OCI-LY1 (cell line): ENCODE data around the gene SUPT3H.

Source experiments
- H2AFZ ChIP-seq: fragments of 200-600 bp; sonication (generic), shearing (Covaris generic); 2 replicates; pipeline ENCODE4 v1.6.0; 2014; ENCODE audit warnings: antibody characterized with exemption, mild to moderate bottlenecking, low read length
- H3F3A ChIP-seq: fragments of 200-600 bp; sonication (generic), shearing (Covaris generic); 2 replicates; pipeline ENCODE4 v1.6.0; 2014; ENCODE audit warnings: mild to moderate bottlenecking, antibody characterized with exemption, low read length, moderate library complexity; ENCODE audit not compliant: insufficient read depth
- H3K27ac ChIP-seq: fragments of 200-600 bp; sonication (generic); 2 replicates; pipeline ENCODE4 v1.5.1; 2014; ENCODE audit warnings: low read length, mixed run types, mild to moderate bottlenecking, low read depth; ENCODE audit not compliant: poor library complexity, severe bottlenecking
- H3K27me3 ChIP-seq: fragments of 200-600 bp; sonication (generic); 2 replicates; pipeline ENCODE4 v1.6.0; 2014; ENCODE audit warnings: antibody characterized with exemption, mild to moderate bottlenecking, low read length, moderate library complexity; ENCODE audit not compliant: insufficient read depth
- H3K36me3 ChIP-seq: fragments of 200-600 bp; sonication (generic); 2 replicates; pipeline ENCODE4 v1.6.1; 2014; ENCODE audit warnings: mild to moderate bottlenecking, antibody characterized with exemption, low read length, moderate library complexity, mixed read lengths; ENCODE audit not compliant: insufficient read depth
- H3K4me1 ChIP-seq: fragments of 200-600 bp; sonication (generic); 2 replicates; pipeline ENCODE4 v1.5.1; 2014; ENCODE audit warnings: mild to moderate bottlenecking, low read length, moderate library complexity; ENCODE audit not compliant: insufficient read depth, severe bottlenecking
- H3K4me2 ChIP-seq: fragments of 200-600 bp; sonication (generic), shearing (Covaris generic); 2 replicates; pipeline ENCODE4 v1.6.1; 2014; ENCODE audit warnings: low read length
- H3K4me3 ChIP-seq: fragments of 200-600 bp; sonication (generic); 2 replicates; pipeline ENCODE4 v1.5.1; 2014; ENCODE audit warnings: low read length, low read depth, mild to moderate bottlenecking, mixed read lengths; ENCODE audit not compliant: poor library complexity, severe bottlenecking
- H3K79me2 ChIP-seq: fragments of 200-600 bp; shearing (Covaris generic); 2 replicates; pipeline ENCODE4 v1.6.1; 2016; ENCODE audit warnings: mixed run types, low read length, mixed read lengths; ENCODE audit not compliant: insufficient read depth
- H3K9ac ChIP-seq: fragments of 200-600 bp; sonication (generic), shearing (Covaris generic); 2 replicates; pipeline ENCODE4 v1.6.1; 2014; ENCODE audit warnings: mild to moderate bottlenecking, low read length, mixed read lengths
- H3K9me2 ChIP-seq: fragments of 200-600 bp; sonication (generic), shearing (Covaris generic); 2 replicates; pipeline ENCODE4 v1.6.1; 2014; ENCODE audit warnings: low read depth, mild to moderate bottlenecking, low read length, mixed read lengths
- H3K9me3 ChIP-seq: fragments of 200-600 bp; shearing (Covaris generic); 2 replicates; pipeline ENCODE4 v1.6.1; 2014; ENCODE audit warnings: low read length, mixed read lengths
- H4K20me1 ChIP-seq: fragments of 200-600 bp; sonication (generic), shearing (Covaris generic); 2 replicates; pipeline ENCODE4 v1.6.0; 2016; ENCODE audit warnings: mild to moderate bottlenecking, low read length; ENCODE audit not compliant: insufficient read depth
- CTCF ChIP-seq: fragments of 200-600 bp; sonication (generic), shearing (Covaris generic); IDR thresholded peaks from 2 replicates; pipeline ENCODE4 v1.5.1; 2017; ENCODE audit warnings: mild to moderate bottlenecking, antibody characterized with exemption, low read length, moderate library complexity, mixed read lengths
- EZH2 ChIP-seq: fragments of 200-600 bp; sonication (generic), shearing (Covaris generic); IDR thresholded peaks from 2 replicates; pipeline ENCODE4 v1.8.0; 2017; ENCODE audit warnings: borderline replicate concordance, mixed run types, mild to moderate bottlenecking, antibody characterized with exemption, low read length, moderate library complexity, mixed read lengths

The SUPT3H gene

GRCh38 chr6:45365036-45365435 lies 12.7 kb downstream of the SUPT3H start:
- H3K9ac ChIP-seq = no peak overlapping the region
- no peaks in the 10 kb centered on the region for H3F3A ChIP-seq
- H3K9me2 ChIP-seq = no peaks in the 10 kb centered on the region
- H3K4me1 ChIP-seq = no peaks in the 10 kb centered on the region
- H3K36me3 ChIP-seq = no peaks in the 10 kb centered on the region
- no peaks in the 10 kb centered on the region for H4K20me1 ChIP-seq
- no peak overlapping the region for H3K27ac ChIP-seq
- H3K9me3 ChIP-seq = no peaks in the 10 kb centered on the region
- no peak for TF ChIP-seq EZH2
- TF ChIP-seq CTCF = no peak
- no peak overlapping the region for H2AFZ ChIP-seq
- no peak overlapping the region for H3K4me2 ChIP-seq
- no peaks in the 10 kb centered on the region for H3K79me2 ChIP-seq
- no peaks in the 10 kb centered on the region for H3K27me3 ChIP-seq
- H3K4me3 ChIP-seq = no peak overlapping the region

GRCh38 chr6:45364466-45364865 lies 13.3 kb downstream of the SUPT3H start:
- Histone ChIP-seq H2AFZ (no peak overlapping the region), H3F3A (no peaks in the 10 kb centered on the region), H3K9ac (no peak overlapping the region), H3K4me3 (no peak overlapping the region), H3K9me2 (no peaks in the 10 kb centered on the region), H3K9me3 (no peaks in the 10 kb centered on the region), H3K4me2 (no peak overlapping the region), H4K20me1 (no peaks in the 10 kb centered on the region), H3K79me2 (no peaks in the 10 kb centered on the region), H3K27ac (no peak overlapping the region), H3K4me1 (no peaks in the 10 kb centered on the region), H3K36me3 (no peaks in the 10 kb centered on the region), H3K27me3 (no peaks in the 10 kb centered on the region)
- TF ChIP-seq CTCF (no peak), EZH2 (no peak)

DNA sequence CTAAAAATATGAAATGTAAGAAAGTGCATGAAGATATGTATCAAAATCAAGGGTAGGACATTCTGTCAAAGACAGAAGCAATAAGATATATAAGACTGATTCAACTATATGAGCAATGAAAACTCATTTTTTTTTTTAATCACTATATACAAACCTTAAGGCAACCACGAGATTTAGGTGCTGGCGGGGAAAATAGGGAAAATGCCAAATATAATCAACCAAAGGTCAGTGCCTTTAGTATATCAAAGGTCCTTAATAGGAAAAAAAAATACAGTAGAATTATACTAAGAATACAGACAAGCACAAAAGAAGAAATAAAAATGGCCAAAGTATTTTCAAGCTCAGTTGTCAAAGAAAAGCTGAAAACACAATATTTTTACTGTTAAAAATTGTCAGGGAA lies 24.1 kb downstream of the SUPT3H start:
- no peaks in the 10 kb centered on the region for H4K20me1 ChIP-seq
- TF ChIP-seq CTCF = no peak
- TF ChIP-seq EZH2 = no peak

More for the DNA sequence above, 24.1 kb downstream of the SUPT3H start:
- H2AFZ ChIP-seq = no peak overlapping the region
- no peaks in the 10 kb centered on the region for H3F3A ChIP-seq
- no peak overlapping the region for H3K4me2 ChIP-seq
- no peaks in the 10 kb centered on the region for H3K27me3 ChIP-seq
- H3K36me3 ChIP-seq = no peaks in the 10 kb centered on the region
- H3K9me2 ChIP-seq = no peaks in the 10 kb centered on the region
- no peak overlapping the region for H3K4me3 ChIP-seq
- no peaks in the 10 kb centered on the region for H3K79me2 ChIP-seq
- H3K9me3 ChIP-seq = no peaks in the 10 kb centered on the region
- H3K27ac ChIP-seq = no peak overlapping the region
- no peak overlapping the region for H3K9ac ChIP-seq
- no peaks in the 10 kb centered on the region for H3K4me1 ChIP-seq
